K562 (cell line): Measurements from ENCODE around the gene CNOT9. TPM values are rescaled to one million over a fixed set of nuclear protein-coding genes. Genes with fewer than 3 reads are reported as not detected.
"Not testable (repeated sequence)": the region's sequence is repeated elsewhere in the genome, so short reads cannot be mapped to it uniquely, and the experiment has no call there.

Experiments
- ATAC-seq: fragments of 200-7000 bp; cut with Tn5 transposase; 3 replicates; pipeline ENCODE4 v1.9.1; 2020; ENCODE audit warnings: moderate library complexity
- BruUV-seq: library from RNA; stranded (reverse); fragments of 400-500 nt; replicated peaks from 2 replicates; lab custom pipeline; 2021; lab: Mats Ljungman, UMichigan
- CTCF ChIA-PET: fragments of 300-600 bp; formaldehyde crosslinking; extraction: SDS; loops from one replicate; lab custom pipeline; 2021; ENCODE audit warnings: low intra/inter-chr PET ratio; lab: Yijun Ruan, JAX
- POLR2A ChIA-PET: fragments of 300-600, 350-650 bp; sonication (Branson Sonifier 250); formaldehyde crosslinking; extraction: SDS; loops from one replicate; lab custom pipeline; 2021; ENCODE audit warnings: antibody characterized with exemption, inconsistent platforms; lab: Yijun Ruan, JAX
- DNase-seq, 4 experiments: peaks; one replicate each; pipeline versions ENCODE4 v3.0.0 to v3.0.0-alpha.2; 2011 to 2018; ENCODE audit warnings: low spot score in 3 of 4, mixed read lengths in 3 of 4; ENCODE audit errors: extremely low read depth in 1 of 4
- FAIRE-seq: peaks from 2 replicates; lab custom pipeline; 2011; peaks lifted over from hg19 to GRCh38; lab: Jason Lieb, UNC
- H2AFZ ChIP-seq: 2 replicates; pipeline ENCODE4 v1.6.0; 2011; ENCODE audit warnings: low read depth, low read length, control low read depth, inconsistent platforms
- H3K27ac ChIP-seq: fragments of 200-600 bp; 3 replicates; pipeline ENCODE4 v1.8.0; 2011; ENCODE audit warnings: low read depth, mild to moderate bottlenecking, control low read depth, inconsistent platforms, low read length, moderate library complexity, mixed read lengths; ENCODE audit errors: extremely low read depth
- H3K27me3 ChIP-seq, 2 experiments: fragments of 300-600 bp in 1 of 2; 2 replicates in 1 of 2; 3 replicates in 1 of 2; pipeline versions ENCODE4 v1.6.0 to v1.8.0; 2011; ENCODE audit warnings: inconsistent platforms in 2 of 2, low read length in 2 of 2, mild to moderate bottlenecking in 1 of 2, mixed read lengths in 1 of 2, moderate library complexity in 1 of 2; ENCODE audit not compliant: control insufficient read depth in 2 of 2, insufficient read depth in 2 of 2
- H3K36me3 ChIP-seq: fragments of 300-600 bp; 3 replicates; pipeline ENCODE4 v1.8.0; 2011; ENCODE audit warnings: mild to moderate bottlenecking, low read length, inconsistent platforms; ENCODE audit not compliant: control insufficient read depth, insufficient read depth
- H3K4me1 ChIP-seq, 2 experiments: fragments of 200-600 bp in 1 of 2; replicated peaks in 1 of 2; 2 replicates in 1 of 2; 3 replicates in 1 of 2; pipeline versions ENCODE4 v1.5.1 to v1.8.0; 2011; ENCODE audit warnings: inconsistent platforms in 2 of 2, low read length in 2 of 2, mild to moderate bottlenecking in 1 of 2, mixed read lengths in 1 of 2, moderate library complexity in 1 of 2; ENCODE audit not compliant: control insufficient read depth in 2 of 2, insufficient read depth in 2 of 2
- H3K4me2 ChIP-seq: 2 replicates; pipeline ENCODE4 v1.6.1; 2011; ENCODE audit warnings: low read length, control low read depth, inconsistent platforms, mixed read lengths; ENCODE audit not compliant: insufficient read depth
- H3K4me3 ChIP-seq: fragments of 200-600 bp; sonication (generic), shearing (Covaris generic); 2 replicates; pipeline ENCODE4 v1.5.1; 2016; ENCODE audit warnings: control low read depth, inconsistent platforms
- H3K79me2 ChIP-seq: fragments of 200-600 bp; 3 replicates; pipeline ENCODE4 v1.8.0; 2011; ENCODE audit warnings: low read length, inconsistent platforms; ENCODE audit not compliant: control insufficient read depth, insufficient read depth
- H3K9ac ChIP-seq, 2 experiments: 2 replicates each; pipeline versions ENCODE4 v1.6.0 to v1.6.1; 2011; ENCODE audit warnings: low read depth in 2 of 2, low read length in 2 of 2, control low read depth in 1 of 2, inconsistent platforms in 1 of 2, mild to moderate bottlenecking in 1 of 2, mixed read lengths in 1 of 2; ENCODE audit not compliant: insufficient read depth in 1 of 2
- H3K9me1 ChIP-seq: one replicate; pipeline ENCODE4 v1.6.0; 2011; ENCODE audit warnings: inconsistent platforms, mild to moderate bottlenecking, low read length, moderate library complexity; ENCODE audit not compliant: control insufficient read depth, insufficient read depth
- H3K9me3 ChIP-seq: replicated peaks from 2 replicates; pipeline ENCODE4 v1.5.1; 2011; ENCODE audit warnings: low read depth, low read length, inconsistent platforms; ENCODE audit not compliant: control insufficient read depth, insufficient read depth
- H4K20me1 ChIP-seq: replicated peaks from 2 replicates; pipeline ENCODE4 v1.6.1; 2011; ENCODE audit warnings: low read length, inconsistent platforms, mixed read lengths; ENCODE audit not compliant: control insufficient read depth, insufficient read depth
- CAMTA2 ChIP-seq: fragments of 250-450 bp; sonication (Bioruptor Pico); conservative IDR thresholded peaks from 2 replicates; pipeline ENCODE4 v1.5.1; 2022
- NFIX ChIP-seq: fragments of 250-450 bp; sonication (Bioruptor Pico); IDR thresholded peaks from 2 replicates; pipeline ENCODE4 v1.4.0; 2020; ENCODE audit warnings: low read depth, mild to moderate bottlenecking, moderate library complexity
- SPI1 ChIP-seq: IDR thresholded peaks from 2 replicates; pipeline ENCODE4 v1.6.1; 2011; ENCODE audit warnings: low read depth, low read length, control low read depth, borderline replicate concordance
- SREBF2 ChIP-seq: sonication (generic); formaldehyde crosslinking; IDR thresholded peaks from 2 replicates; pipeline ENCODE4 v1.4.0; 2020; ENCODE audit warnings: mild to moderate bottlenecking, missing genetic modification reagents
- TCF7 ChIP-seq: sonication (generic); IDR thresholded peaks from 2 replicates; pipeline ENCODE4 v1.6.1; 2016; ENCODE audit warnings: antibody characterized with exemption, borderline replicate concordance
- ZNF184 ChIP-seq: sonication (generic); formaldehyde crosslinking; IDR thresholded peaks from 2 replicates; pipeline ENCODE4 v1.5.0; 2020; ENCODE audit warnings: missing genetic modification reagents
- WGBS: fragments of 100-300 bp; shearing (Covaris generic); methylation state at CpG from one replicate; pipeline ENCODE4 v1.1.6; 2016; ENCODE audit warnings: low coverage, mixed read lengths; ENCODE audit not compliant: insufficient coverage; ENCODE audit errors: missing lambda C conversion rate; 5-methylcytosine and 5-hydroxymethylcytosine counted together
- in situ Hi-C: fragments of 300-500 bp; cut with MboI; formaldehyde crosslinking; loops from 4 replicates; pipeline ENCODE4 v1.15.0; 2018; ENCODE audit warnings: inconsistent platforms, mixed read lengths
- intact Hi-C: fragments of 100-400 bp; cut with micrococcal nuclease; formaldehyde crosslinking; loops from 2 replicates; pipeline ENCODE4 v1.14.2; 2022
- polyA plus RNA-seq, 8 experiments: library from polyadenylated mRNA; depleted of rRNA in 4 of 8; stranded (reverse) in 5 of 8; unstranded in 3 of 8; fragments of >200 nt; fragmentation: Nextera tagmentation in 2 of 8; fragmentation: Illumina TruSeq in 1 of 8; extraction: Ambion mirVana in 2 of 8; extraction: Trizol in 1 of 8; gene quantifications; 2 replicates each; pipeline versions ENCODE4 v1.2.1 to v1.2.3, GENCODE V29; 2011 to 2014; ENCODE audit warnings: inconsistent platforms in 1 of 8, missing spikeins in 1 of 8
- total RNA-seq, 7 experiments: library from RNA; depleted of rRNA in 6 of 7; stranded (reverse); fragments of >200 nt in 6 of 7; fragmentation: Illumina TruSeq in 2 of 7; extraction: Trizol in 2 of 7; gene quantifications; 2 replicates each; pipeline versions ENCODE4 v1.2.1 to v1.2.3, GENCODE V29; 2011 to 2021; ENCODE audit warnings: low replicate concordance in 1 of 7
- TF ChIP-seq, protein P1 (sequence below): fragments of 450-650 bp; IDR thresholded peaks from 2 replicates; pipeline ENCODE4 v1.6.1; 2016; ENCODE audit warnings: low read depth

Gene CNOT9
- total and polyA plus RNA-seq, 9 of the 15 experiments (the other 6 are each of a cell fraction or from before 2014, with no cell fraction given): 19.0 to 82.6 (median 46.7) TPM

GRCh38 chr2:218547978-218548377, 20.7 kb upstream of the CNOT9 start:
- in situ Hi-C loops (no loop called here), intact Hi-C loops (no loop called here)
- Histone ChIP-seq H3K27me3 (no peaks in the 10 kb centered on the region), H3K36me3 (peaks cover 66% of the 10 kb centered on the region), H3K9ac (no peak overlapping the region), H3K79me2 (no peaks in the 10 kb centered on the region), H4K20me1 (no peaks in the 10 kb centered on the region), H3K9me1 (no peaks in the 10 kb centered on the region), H3K4me3 (no peak overlapping the region), H3K9me3 (no peaks in the 10 kb centered on the region), H2AFZ (no peak overlapping the region), H3K4me1 (no peaks in the 10 kb centered on the region), H3K27ac (no peak overlapping the region), H3K4me2 (no peak overlapping the region)
- DNase-seq (no peak), ATAC-seq (no peak), FAIRE-seq (no peak)
- CTCF ChIA-PET: no interaction called here
- POLR2A ChIA-PET: no interaction called here
- BruUV-seq: no TSS peak
- TF ChIP-seq SPI1: peak; percentile 58
- no peak for TF ChIP-seq SREBF2 (CRISPR knock-in tag)
- TF ChIP-seq ZNF184: no peak
- TF ChIP-seq CAMTA2 (CRISPR knock-in tag): no peak
- no peak for TF ChIP-seq TCF7
- TF ChIP-seq NFIX (CRISPR knock-in tag): no peak
- TF ChIP-seq, protein P1, sequence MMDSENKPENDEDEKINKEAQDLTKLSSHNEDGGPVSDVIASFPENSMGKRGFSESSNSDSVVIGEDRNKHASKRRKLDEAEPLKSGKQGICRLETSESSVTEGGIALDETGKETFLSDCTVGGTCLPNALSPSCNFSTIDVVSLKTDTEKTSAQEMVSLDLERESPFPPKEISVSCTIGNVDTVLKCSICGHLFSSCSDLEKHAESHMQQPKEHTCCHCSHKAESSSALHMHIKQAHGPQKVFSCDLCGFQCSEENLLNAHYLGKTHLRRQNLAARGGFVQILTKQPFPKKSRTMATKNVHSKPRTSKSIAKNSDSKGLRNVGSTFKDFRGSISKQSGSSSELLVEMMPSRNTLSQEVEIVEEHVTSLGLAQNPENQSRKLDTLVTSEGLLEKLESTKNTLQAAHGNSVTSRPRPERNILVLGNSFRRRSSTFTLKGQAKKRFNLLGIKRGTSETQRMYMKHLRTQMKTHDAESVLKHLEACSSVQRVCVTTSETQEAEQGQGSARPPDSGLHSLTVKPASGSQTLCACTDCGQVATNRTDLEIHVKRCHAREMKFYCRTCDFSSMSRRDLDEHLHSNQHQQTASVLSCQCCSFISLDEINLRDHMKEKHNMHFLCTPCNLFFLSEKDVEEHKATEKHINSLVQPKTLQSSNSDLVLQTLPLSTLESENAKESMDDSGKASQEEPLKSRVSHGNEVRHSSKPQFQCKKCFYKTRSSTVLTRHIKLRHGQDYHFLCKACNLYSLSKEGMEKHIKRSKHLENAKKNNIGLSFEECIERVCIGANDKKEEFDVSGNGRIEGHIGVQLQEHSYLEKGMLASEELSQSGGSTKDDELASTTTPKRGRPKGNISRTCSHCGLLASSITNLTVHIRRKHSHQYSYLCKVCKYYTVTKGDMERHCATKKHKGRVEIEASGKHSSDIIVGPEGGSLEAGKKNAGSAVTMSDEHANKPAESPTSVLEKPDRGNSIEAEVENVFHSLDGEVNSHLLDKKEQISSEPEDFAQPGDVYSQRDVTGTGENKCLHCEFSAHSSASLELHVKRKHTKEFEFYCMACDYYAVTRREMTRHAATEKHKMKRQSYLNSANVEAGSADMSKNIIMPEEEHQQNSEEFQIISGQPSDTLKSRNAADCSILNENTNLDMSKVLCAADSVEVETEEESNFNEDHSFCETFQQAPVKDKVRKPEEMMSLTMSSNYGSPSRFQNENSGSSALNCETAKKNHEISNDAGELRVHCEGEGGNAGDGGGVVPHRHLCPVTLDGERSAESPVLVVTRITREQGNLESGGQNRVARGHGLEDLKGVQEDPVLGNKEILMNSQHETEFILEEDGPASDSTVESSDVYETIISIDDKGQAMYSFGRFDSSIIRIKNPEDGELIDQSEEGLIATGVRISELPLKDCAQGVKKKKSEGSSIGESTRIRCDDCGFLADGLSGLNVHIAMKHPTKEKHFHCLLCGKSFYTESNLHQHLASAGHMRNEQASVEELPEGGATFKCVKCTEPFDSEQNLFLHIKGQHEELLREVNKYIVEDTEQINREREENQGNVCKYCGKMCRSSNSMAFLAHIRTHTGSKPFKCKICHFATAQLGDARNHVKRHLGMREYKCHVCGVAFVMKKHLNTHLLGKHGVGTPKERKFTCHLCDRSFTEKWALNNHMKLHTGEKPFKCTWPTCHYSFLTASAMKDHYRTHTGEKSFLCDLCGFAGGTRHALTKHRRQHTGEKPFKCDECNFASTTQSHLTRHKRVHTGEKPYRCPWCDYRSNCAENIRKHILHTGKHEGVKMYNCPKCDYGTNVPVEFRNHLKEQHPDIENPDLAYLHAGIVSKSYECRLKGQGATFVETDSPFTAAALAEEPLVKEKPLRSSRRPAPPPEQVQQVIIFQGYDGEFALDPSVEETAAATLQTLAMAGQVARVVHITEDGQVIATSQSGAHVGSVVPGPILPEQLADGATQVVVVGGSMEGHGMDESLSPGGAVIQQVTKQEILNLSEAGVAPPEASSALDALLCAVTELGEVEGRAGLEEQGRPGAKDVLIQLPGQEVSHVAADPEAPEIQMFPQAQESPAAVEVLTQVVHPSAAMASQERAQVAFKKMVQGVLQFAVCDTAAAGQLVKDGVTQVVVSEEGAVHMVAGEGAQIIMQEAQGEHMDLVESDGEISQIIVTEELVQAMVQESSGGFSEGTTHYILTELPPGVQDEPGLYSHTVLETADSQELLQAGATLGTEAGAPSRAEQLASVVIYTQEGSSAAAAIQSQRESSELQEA: no peak

GRCh38 chr2:218554225-218554624, 14.4 kb upstream of the CNOT9 start:
- H2AFZ ChIP-seq, H3K9me1 ChIP-seq, H3K9me3 ChIP-seq, H3K4me1 ChIP-seq, intact Hi-C loops, BruUV-seq, H3K27me3 ChIP-seq, ATAC-seq, POLR2A ChIA-PET, H3K27ac ChIP-seq, H3K4me2 ChIP-seq, H3K4me3 ChIP-seq, H3K9ac ChIP-seq, FAIRE-seq, H4K20me1 ChIP-seq, H3K79me2 ChIP-seq, in situ Hi-C loops, CTCF ChIA-PET, DNase-seq: not testable (repeated sequence)
- 96% methylated on average over 3 of the region's 3 CpGs for WGBS
- peaks cover 75% of the 10 kb centered on the region for H3K36me3 ChIP-seq
